HEK293 (cell line): ENCODE data around the gene NDUFB10.

Experiments
- ATF2 ChIP-seq: fragments of 450-650 bp; formaldehyde crosslinking; IDR thresholded peaks from 2 replicates; pipeline ENCODE4 v1.5.1; 2016; ENCODE audit warnings: missing biosample characterization, missing genetic modification characterization, low read depth
- HOXA7 ChIP-seq: sonication (generic); formaldehyde crosslinking; IDR thresholded peaks from 2 replicates; pipeline ENCODE4 v1.8.1; 2022; ENCODE audit warnings: missing genetic modification reagents, borderline replicate concordance
- HOXC10 ChIP-seq: sonication (generic); formaldehyde crosslinking; IDR thresholded peaks from 2 replicates; pipeline ENCODE4 v1.8.1; 2023; ENCODE audit warnings: mild to moderate bottlenecking, missing genetic modification reagents
- KLF10 ChIP-seq: fragments of 450-650 bp; IDR thresholded peaks from 2 replicates; pipeline ENCODE4 v1.5.1; 2018; ENCODE audit warnings: missing biosample characterization, mild to moderate bottlenecking, missing genetic modification characterization
- PRDM6 ChIP-seq: fragments of 450-650 bp; formaldehyde crosslinking; IDR thresholded peaks from 2 replicates; pipeline ENCODE4 v1.5.1; 2017; ENCODE audit warnings: missing biosample characterization, missing genetic modification characterization
- SCRT2 ChIP-seq: fragments of 450-650 bp; formaldehyde crosslinking; IDR thresholded peaks from 2 replicates; pipeline ENCODE4 v1.5.1; 2016; ENCODE audit warnings: missing biosample characterization, missing genetic modification characterization
- SP3 ChIP-seq: fragments of 450-650 bp; formaldehyde crosslinking; IDR thresholded peaks from 2 replicates; pipeline ENCODE4 v1.5.1; 2016; ENCODE audit warnings: missing biosample characterization, missing genetic modification characterization
- TSHZ1 ChIP-seq: fragments of 450-650 bp; formaldehyde crosslinking; IDR thresholded peaks from 2 replicates; pipeline ENCODE4 v1.5.1; 2016; ENCODE audit warnings: missing biosample characterization, missing genetic modification characterization, borderline replicate concordance
- YY2 ChIP-seq: fragments of 450-650 bp; formaldehyde crosslinking; IDR thresholded peaks from 2 replicates; pipeline ENCODE4 v1.5.1; 2016; ENCODE audit warnings: missing biosample characterization, missing genetic modification characterization
- ZBTB10 ChIP-seq: fragments of 450-650 bp; formaldehyde crosslinking; IDR thresholded peaks from 2 replicates; pipeline ENCODE4 v1.5.1; 2016; ENCODE audit warnings: missing biosample characterization, missing genetic modification characterization
- ZBTB17 ChIP-seq: fragments of 450-650 bp; formaldehyde crosslinking; IDR thresholded peaks from 2 replicates; pipeline ENCODE4 v1.5.1; 2016; ENCODE audit warnings: missing biosample characterization, missing genetic modification characterization
- ZBTB7A ChIP-seq: fragments of 450-650 bp; formaldehyde crosslinking; IDR thresholded peaks from 2 replicates; pipeline ENCODE4 v1.5.1; 2016; ENCODE audit warnings: low read depth, missing biosample characterization, missing genetic modification characterization
- ZNF148 ChIP-seq: fragments of 450-650 bp; formaldehyde crosslinking; IDR thresholded peaks from 2 replicates; pipeline ENCODE4 v1.5.0; 2017; ENCODE audit warnings: missing biosample characterization, missing genetic modification characterization, borderline replicate concordance
- ZNF302 ChIP-seq: fragments of 450-650 bp; formaldehyde crosslinking; IDR thresholded peaks from 2 replicates; pipeline ENCODE4 v1.5.1; 2016; ENCODE audit warnings: missing biosample characterization, missing genetic modification characterization, low read depth
- ZNF354C ChIP-seq: fragments of 450-650 bp; formaldehyde crosslinking; IDR thresholded peaks from 2 replicates; pipeline ENCODE4 v1.5.1; 2016; ENCODE audit warnings: missing biosample characterization, missing genetic modification characterization, low read depth, borderline replicate concordance
- ZNF362 ChIP-seq: fragments of 450-650 bp; formaldehyde crosslinking; IDR thresholded peaks from 2 replicates; pipeline ENCODE4 v1.5.1; 2016; ENCODE audit warnings: missing biosample characterization, missing genetic modification characterization
- ZNF394 ChIP-seq: fragments of 450-650 bp; formaldehyde crosslinking; IDR thresholded peaks from 2 replicates; pipeline ENCODE4 v1.5.1; 2016; ENCODE audit warnings: missing biosample characterization, missing genetic modification characterization, mild to moderate bottlenecking, moderate library complexity, borderline replicate concordance
- ZNF529 ChIP-seq: fragments of 450-650 bp; formaldehyde crosslinking; IDR thresholded peaks from 2 replicates; pipeline ENCODE4 v1.5.1; 2017; ENCODE audit warnings: missing genetic modification characterization, missing biosample characterization; ENCODE audit not compliant: insufficient replicate concordance
- ZNF596 ChIP-seq: fragments of 450-650 bp; IDR thresholded peaks from 2 replicates; pipeline ENCODE4 v1.5.0; 2018; ENCODE audit warnings: missing biosample characterization, mild to moderate bottlenecking, missing genetic modification characterization, moderate library complexity
- ZNF610 ChIP-seq: fragments of 450-650 bp; formaldehyde crosslinking; IDR thresholded peaks from 2 replicates; pipeline ENCODE4 v1.5.1; 2016; ENCODE audit warnings: missing biosample characterization, missing genetic modification characterization, borderline replicate concordance
- ZNF629 ChIP-seq: fragments of 450-650 bp; formaldehyde crosslinking; IDR thresholded peaks from 2 replicates; pipeline ENCODE4 v1.5.1; 2017; ENCODE audit warnings: missing biosample characterization, missing genetic modification characterization
- ZNF747 ChIP-seq: fragments of 450-650 bp; formaldehyde crosslinking; IDR thresholded peaks from 2 replicates; pipeline ENCODE4 v1.5.1; 2016; ENCODE audit warnings: missing biosample characterization, missing genetic modification characterization
- ZSCAN23 ChIP-seq: fragments of 450-650 bp; formaldehyde crosslinking; IDR thresholded peaks from 2 replicates; pipeline ENCODE4 v1.5.1; 2016; ENCODE audit warnings: missing biosample characterization, missing genetic modification characterization
- ZSCAN4 ChIP-seq: fragments of 450-650 bp; formaldehyde crosslinking; IDR thresholded peaks from 2 replicates; pipeline ENCODE4 v1.5.1; 2017; ENCODE audit warnings: missing biosample characterization, missing genetic modification characterization

NDUFB10 gene

GRCh38 chr16:1923299-1924034 lies 35.9 kb upstream of the NDUFB10 start (continued):
- TF ChIP-seq ZNF148 (tag by site-specific recombination) = no peak
- no peak for TF ChIP-seq ZNF629
- TF ChIP-seq ZNF747 (tag by site-specific recombination) = no peak
- no peak for TF ChIP-seq ZNF596
- TF ChIP-seq ZNF354C (tag by site-specific recombination) = no peak
- no peak for TF ChIP-seq ZSCAN4 (tag by site-specific recombination)
- TF ChIP-seq ZNF362 (tag by site-specific recombination) = no peak
- TF ChIP-seq HOXA7 = no peak
- TF ChIP-seq YY2 (tag by site-specific recombination) = no peak
- TF ChIP-seq ZBTB10 (tag by site-specific recombination) = no peak
- TF ChIP-seq ZNF610 = 0 out of 2 replicates have a peak, but pooled peaks have one; percentile 66
- TF ChIP-seq ATF2 (tag by site-specific recombination) = no peak
- no peak for TF ChIP-seq HOXC10 (CRISPR knock-in tag)
- peak; percentile 28; the same call in 1 of the 2 replicates for TF ChIP-seq ZNF394
- TF ChIP-seq KLF10 (tag by site-specific recombination) = peak; percentile 68
- TF ChIP-seq PRDM6 = no peak
- TF ChIP-seq SCRT2 = no peak
- TF ChIP-seq TSHZ1 = no peak
- TF ChIP-seq SP3 = peak; percentile 71
- TF ChIP-seq ZSCAN23 (tag by site-specific recombination) = no peak
- TF ChIP-seq ZBTB7A (tag by site-specific recombination) = no peak
- TF ChIP-seq ZNF529 (tag by site-specific recombination) = no peak
- peak; percentile 89 for TF ChIP-seq ZBTB17 (tag by site-specific recombination)
- TF ChIP-seq ZNF302 (tag by site-specific recombination) = no peak
